Esophagus squamous epithelium (tissue), 5 donors: ENCODE measurements around the gene KLHL6. TPM values are rescaled to one million over a fixed set of nuclear protein-coding genes. Genes with fewer than 3 reads are reported as not detected.
A peak's percentile ranks its signal among the peaks of the same experiment; 100 is the strongest.

Experiments
- DNase-seq: peaks from one replicate; lab custom pipeline; 2025; lab: John Stamatoyannopoulos, UW
- H3K27ac ChIP-seq, 4 donors: fragments of 200-600 bp; sonication (generic); one replicate each; pipeline ENCODE4 v1.5.1; 2016 to 2019; ENCODE audit warnings: mild to moderate bottlenecking in 1 of 4
- H3K27me3 ChIP-seq, 4 donors: fragments of 200-600 bp; sonication (generic); 1 replicate in 3 of 4; 2 replicates in 1 of 4; pipeline versions ENCODE4 v1.5.1 to v1.6.0; 2017 to 2021; ENCODE audit warnings: antibody characterized with exemption in 1 of 4
- H3K36me3 ChIP-seq, 3 donors: fragments of 200-600 bp; sonication (generic); one replicate each; pipeline ENCODE4 v1.5.1; 2016 to 2019
- H3K4me1 ChIP-seq, 3 donors: fragments of 200-600 bp; sonication (generic); one replicate each; pipeline ENCODE4 v1.5.1; 2017 to 2019
- H3K4me3 ChIP-seq, 4 donors: fragments of 200-600 bp; sonication (generic); 1 replicate in 3 of 4; 2 replicates in 1 of 4; pipeline ENCODE4 v1.5.1; 2016 to 2019; ENCODE audit warnings: mild to moderate bottlenecking in 2 of 4, moderate library complexity in 1 of 4
- H3K9me3 ChIP-seq, 3 donors: fragments of 200-600 bp; sonication (generic); one replicate each; pipeline ENCODE4 v1.5.1; 2016 to 2019
- POLR2A ChIP-seq, 4 donors: fragments of 450-650 bp; IDR thresholded peaks; one replicate each; pipeline ENCODE4 v1.6.1; 2017; ENCODE audit warnings: antibody characterized with exemption in 4 of 4, mild to moderate bottlenecking in 4 of 4, moderate library complexity in 3 of 4
- WGBS, 2 donors: methylation state at CpG; one replicate each; pipeline ENCODE4 v1.1.5; 2018; 5-methylcytosine and 5-hydroxymethylcytosine counted together
- intact Hi-C: fragments of 100-400 bp; cut with DNase I; formaldehyde crosslinking; loops from one replicate; pipeline ENCODE4 v1.15.0; 2022
- total RNA-seq, 4 donors: library from RNA; depleted of rRNA; stranded (reverse); fragments of >200 nt; gene quantifications; one replicate each; pipeline ENCODE4 v1.1.0, GENCODE V29; 2016
- TF ChIP-seq, protein P1 (sequence below), 6 experiments: fragments of 450-650 bp in 4 of 6; fragments of 200-600 bp in 2 of 6; sonication (generic) in 2 of 6; IDR thresholded peaks; one replicate each; pipeline ENCODE4 v1.5.1; 2016 to 2019; ENCODE audit warnings: antibody characterized with exemption in 6 of 6, mild to moderate bottlenecking in 4 of 6, moderate library complexity in 4 of 6
- donor health status: DM: yes; HTN: yes; CAD: no.

KLHL6 gene
- total RNA-seq, 4 donors from 2014 or later, result 0.66 to 2.7 (median 1.8) TPM; not detected in 1

DNA sequence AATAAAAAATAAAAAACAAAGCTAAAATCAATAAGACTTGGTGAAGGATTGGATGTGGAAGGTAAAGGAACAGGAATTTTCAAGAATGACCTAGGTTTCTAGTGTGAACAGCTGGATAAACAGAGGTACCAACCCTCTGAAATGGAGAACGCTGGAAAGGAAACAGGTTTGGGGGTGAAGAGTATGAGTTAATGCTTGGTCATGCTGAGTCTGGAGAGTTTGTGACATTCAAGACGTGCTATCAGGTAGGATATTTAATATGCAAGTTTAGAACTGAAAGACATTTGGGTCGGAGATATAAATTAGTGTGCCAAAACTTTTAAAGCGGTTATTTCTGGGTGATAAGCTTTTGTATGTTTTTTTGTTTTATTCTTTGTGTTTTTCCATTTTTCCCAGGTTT lies 11.4 kb upstream of the KLHL6 start:
- peaks cover 0 to 4% (median 0%) of the 10 kb centered on the region in 4 donors for H3K27me3 ChIP-seq
- no peak for DNase-seq
- intact Hi-C loops, result no loop called here
- peaks cover 0 to 15% (median 0%) of the 10 kb centered on the region in 3 donors for H3K4me1 ChIP-seq
- no peaks in the 10 kb centered on the region for H3K36me3 ChIP-seq
- 67 to 78% methylated on average over 4 of the region's 4 CpGs for WGBS, 2 donors
- H3K9me3 ChIP-seq, result no peaks in the 10 kb centered on the region
- no peak overlapping the region for H3K27ac ChIP-seq
- no peak for TF ChIP-seq POLR2A (IDR thresholded peaks at IDR 0.05)
- TF ChIP-seq, protein P1, sequence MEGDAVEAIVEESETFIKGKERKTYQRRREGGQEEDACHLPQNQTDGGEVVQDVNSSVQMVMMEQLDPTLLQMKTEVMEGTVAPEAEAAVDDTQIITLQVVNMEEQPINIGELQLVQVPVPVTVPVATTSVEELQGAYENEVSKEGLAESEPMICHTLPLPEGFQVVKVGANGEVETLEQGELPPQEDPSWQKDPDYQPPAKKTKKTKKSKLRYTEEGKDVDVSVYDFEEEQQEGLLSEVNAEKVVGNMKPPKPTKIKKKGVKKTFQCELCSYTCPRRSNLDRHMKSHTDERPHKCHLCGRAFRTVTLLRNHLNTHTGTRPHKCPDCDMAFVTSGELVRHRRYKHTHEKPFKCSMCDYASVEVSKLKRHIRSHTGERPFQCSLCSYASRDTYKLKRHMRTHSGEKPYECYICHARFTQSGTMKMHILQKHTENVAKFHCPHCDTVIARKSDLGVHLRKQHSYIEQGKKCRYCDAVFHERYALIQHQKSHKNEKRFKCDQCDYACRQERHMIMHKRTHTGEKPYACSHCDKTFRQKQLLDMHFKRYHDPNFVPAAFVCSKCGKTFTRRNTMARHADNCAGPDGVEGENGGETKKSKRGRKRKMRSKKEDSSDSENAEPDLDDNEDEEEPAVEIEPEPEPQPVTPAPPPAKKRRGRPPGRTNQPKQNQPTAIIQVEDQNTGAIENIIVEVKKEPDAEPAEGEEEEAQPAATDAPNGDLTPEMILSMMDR (IDR thresholded peaks at IDR 0.05), result no peak
- no peak overlapping the region for H3K4me3 ChIP-seq

DNA sequence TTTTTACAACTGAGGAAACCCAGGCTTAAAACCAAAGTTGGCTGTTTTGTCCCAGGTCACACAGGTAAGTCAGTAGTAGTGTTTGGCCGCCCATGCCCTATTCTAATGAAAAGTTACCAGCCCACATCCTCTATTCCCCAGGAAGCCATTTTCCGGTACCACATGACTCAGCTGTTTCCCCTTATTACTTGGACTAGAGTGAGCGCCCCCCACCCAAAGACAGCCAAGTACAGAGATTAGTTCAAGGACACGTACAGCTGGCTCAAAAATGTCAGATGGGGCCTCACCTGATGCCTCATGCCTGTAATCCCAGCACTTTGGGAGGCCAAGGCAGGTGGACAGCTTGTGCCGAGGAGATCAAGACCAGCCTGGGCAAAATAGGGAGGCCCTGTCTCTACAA lies 8.5 kb upstream of the KLHL6 start:
- H3K4me1 ChIP-seq, result peaks cover 0 to 15% (median 0%) of the 10 kb centered on the region in 3 donors
- H3K4me3 ChIP-seq, result no peak overlapping the region
- DNase-seq, result no peak
- no peak overlapping the region for H3K27ac ChIP-seq
- H3K36me3 ChIP-seq, result no peaks in the 10 kb centered on the region
- TF ChIP-seq, protein P1 (IDR thresholded peaks at IDR 0.05), result no peak
- TF ChIP-seq POLR2A (IDR thresholded peaks at IDR 0.05), result no peak
- intact Hi-C loops, result no loop called here
- WGBS, 2 donors, result 60 to 80% methylated on average over 2 to 5 of the region's 5 CpGs
- H3K27me3 ChIP-seq, result no peaks in the 10 kb centered on the region
- no peaks in the 10 kb centered on the region for H3K9me3 ChIP-seq

DNA sequence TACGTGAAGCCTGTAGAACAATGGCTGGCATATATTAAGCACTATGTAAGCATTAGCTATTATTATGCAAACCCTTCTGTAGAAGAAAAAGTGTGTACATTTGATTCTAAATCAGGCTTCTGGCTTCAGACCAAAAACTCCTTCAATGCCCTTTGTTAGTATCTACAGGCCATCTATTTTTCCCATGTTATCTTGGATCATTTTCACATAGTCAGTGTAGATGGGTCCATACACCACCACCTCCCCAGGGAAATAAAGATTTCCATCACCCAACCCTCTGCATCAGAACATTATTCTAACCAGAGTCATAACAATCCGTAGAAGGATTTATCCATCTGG lies 8.0 kb upstream of the KLHL6 start:
- peaks cover 0 to 15% (median 0%) of the 10 kb centered on the region in 3 donors for H3K4me1 ChIP-seq
- intact Hi-C loops, result no loop called here
- no peaks in the 10 kb centered on the region for H3K27me3 ChIP-seq
- H3K36me3 ChIP-seq, result no peaks in the 10 kb centered on the region
- TF ChIP-seq POLR2A (IDR thresholded peaks at IDR 0.05), result no peak
- TF ChIP-seq, protein P1 (IDR thresholded peaks at IDR 0.05), result no peak
- WGBS, 2 donors, result 63 to 78% methylated on average over 2 of the region's 2 CpGs
- no peaks in the 10 kb centered on the region for H3K9me3 ChIP-seq
- H3K27ac ChIP-seq, result no peak overlapping the region
- H3K4me3 ChIP-seq, result no peak overlapping the region
- DNase-seq, result no peak

DNA sequence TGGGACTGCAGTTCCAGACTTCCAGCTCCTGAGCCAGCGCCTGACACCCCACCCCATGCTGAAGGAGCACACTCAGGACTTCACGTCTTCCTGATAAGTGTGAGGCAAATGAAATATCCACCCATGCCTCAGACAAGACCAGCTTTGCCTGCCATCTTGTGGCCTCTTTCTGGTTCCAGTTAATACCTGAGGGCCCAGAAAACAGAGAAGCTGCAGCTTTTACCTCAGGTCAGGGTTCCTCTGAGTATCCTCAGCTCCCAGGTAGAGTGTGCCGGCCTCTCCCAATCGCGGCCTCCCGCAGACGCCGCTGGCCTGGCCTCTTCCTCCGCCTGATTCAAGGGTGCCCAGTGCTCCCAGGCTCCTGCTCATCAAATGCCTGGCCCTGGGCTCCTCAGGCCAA lies 5.1 kb upstream of the KLHL6 start:
- H3K9me3 ChIP-seq, result no peaks in the 10 kb centered on the region
- intact Hi-C loops, result no loop called here
- H3K4me1 ChIP-seq, result peaks cover 0 to 19% (median 0%) of the 10 kb centered on the region in 3 donors
- 40 to 83% methylated on average over 2 to 6 of the region's 9 CpGs for WGBS, 2 donors
- no peaks in the 10 kb centered on the region for H3K27me3 ChIP-seq
- TF ChIP-seq POLR2A (IDR thresholded peaks at IDR 0.05), result no peak
- TF ChIP-seq, protein P1 (IDR thresholded peaks at IDR 0.05), result peak in 3 of 6 experiments; percentile 25 to 44 (median 25)
- no peak overlapping the region for H3K4me3 ChIP-seq
- H3K36me3 ChIP-seq, result no peaks in the 10 kb centered on the region
- DNase-seq, result no peak
- H3K27ac ChIP-seq, result no peak overlapping the region

DNA sequence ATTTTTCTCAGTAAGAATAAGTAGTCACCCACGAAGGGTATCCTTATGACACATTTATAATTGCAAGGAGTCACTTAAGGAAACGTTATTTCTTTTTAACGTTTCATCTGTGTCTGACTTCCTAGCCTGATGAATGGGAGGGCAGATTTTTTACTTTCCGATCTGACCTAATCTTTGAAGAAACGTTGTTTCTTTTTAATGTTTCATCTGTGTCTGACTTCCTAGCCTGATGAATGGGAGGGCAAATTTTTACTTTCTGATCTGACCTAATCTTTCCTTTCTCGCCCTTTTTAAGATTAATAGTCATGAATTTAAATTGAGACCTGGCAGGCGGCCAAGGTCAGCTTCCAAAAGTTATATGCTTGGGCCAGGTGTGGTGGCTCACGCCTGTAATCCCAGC lies 3.0 kb upstream of the KLHL6 start:
- Histone ChIP-seq H3K4me1 (peaks cover 0 to 13% (median 0%) of the 10 kb centered on the region in 3 donors), H3K27ac (no peak overlapping the region), H3K9me3 (no peaks in the 10 kb centered on the region), H3K4me3 (no peak overlapping the region), H3K27me3 (no peaks in the 10 kb centered on the region), H3K36me3 (no peaks in the 10 kb centered on the region)
- WGBS, 2 donors, result 52 to 55% methylated on average over 7 to 8 of the region's 8 CpGs
- intact Hi-C loops, result no loop called here
- TF ChIP-seq POLR2A (IDR thresholded peaks at IDR 0.05), result no peak
- TF ChIP-seq, protein P1 (IDR thresholded peaks at IDR 0.05), result no peak
- no peak for DNase-seq
